Bronchial epithelial cell (primary cell): ENCODE measurements around the gene DCDC2C. TPM values are rescaled to one million over a fixed set of nuclear protein-coding genes. Genes with fewer than 3 reads are reported as not detected.

Experiments
- DNase-seq: peaks from one replicate; pipeline ENCODE4 v3.0.0-alpha.2; 2010; ENCODE audit warnings: low read depth
- FAIRE-seq: peaks from 2 replicates; lab custom pipeline; 2011; peaks lifted over from hg19 to GRCh38; lab: Jason Lieb, UNC
- H3K27me3 ChIP-seq: 2 replicates; pipeline ENCODE4 v1.5.1; 2011; ENCODE audit warnings: low read length; ENCODE audit not compliant: control insufficient read depth, insufficient read depth
- H3K36me3 ChIP-seq: 2 replicates; pipeline ENCODE4 v1.5.1; 2011; ENCODE audit warnings: low read length; ENCODE audit not compliant: control insufficient read depth, insufficient read depth
- H3K4me3 ChIP-seq: 2 replicates; pipeline ENCODE4 v1.5.1; 2011; ENCODE audit warnings: mild to moderate bottlenecking, low read depth, low read length, control low read depth
- CTCF ChIP-seq: IDR thresholded peaks from 2 replicates; pipeline ENCODE4 v1.5.1; 2011; ENCODE audit warnings: mild to moderate bottlenecking, moderate library complexity, low read length, control low read depth, inconsistent platforms; ENCODE audit not compliant: insufficient read depth, severe bottlenecking
- total RNA-seq: library from RNA; depleted of rRNA; stranded (reverse); fragments of >200 nt; gene quantifications from 2 replicates; pipeline ENCODE4 v1.2.1, GENCODE V29; 2014

Gene DCDC2C
- total RNA-seq, 1 donor from 2014 or later = not detected

GRCh38 chr2:3678212-3678611 is 25.2 kb upstream of the DCDC2C start:
- no peak for TF ChIP-seq CTCF
- DNase-seq (no peak), FAIRE-seq (no peak)
- no peaks in the 10 kb centered on the region for H3K27me3 ChIP-seq
- H3K36me3 ChIP-seq = no peaks in the 10 kb centered on the region
- H3K4me3 ChIP-seq = no peak overlapping the region

GRCh38 chr2:3679180-3679579 is 24.2 kb upstream of the DCDC2C start:
- no peak for FAIRE-seq
- DNase-seq = no peak

GRCh38 chr2:3679616-3680393 is 23.6 kb upstream of the DCDC2C start:
- no peak for TF ChIP-seq CTCF
- FAIRE-seq (no peak), DNase-seq (no peak)
- Histone ChIP-seq H3K4me3 (no peak overlapping the region), H3K27me3 (no peaks in the 10 kb centered on the region), H3K36me3 (no peaks in the 10 kb centered on the region)

More at GRCh38 chr2:3679180-3679579, 24.2 kb upstream of the DCDC2C start:
- Histone ChIP-seq H3K27me3 (no peaks in the 10 kb centered on the region), H3K4me3 (no peak overlapping the region), H3K36me3 (no peaks in the 10 kb centered on the region)
- TF ChIP-seq CTCF = no peak

- DNase-seq (no peak), FAIRE-seq (no peak)
- Histone ChIP-seq H3K27me3 (no peaks in the 10 kb centered on the region), H3K36me3 (no peaks in the 10 kb centered on the region), H3K4me3 (no peak overlapping the region)
- no peak for TF ChIP-seq CTCF
Observed at GRCh38 chr2:3680548-3681345, 22.6 kb upstream of the DCDC2C start.

- H3K36me3 ChIP-seq = no peaks in the 10 kb centered on the region
- H3K27me3 ChIP-seq = no peaks in the 10 kb centered on the region
- TF ChIP-seq CTCF = no peak
- FAIRE-seq = no peak
- no peak for DNase-seq
- H3K4me3 ChIP-seq = no peak overlapping the region
Observed at GRCh38 chr2:3681625-3682024, 21.8 kb upstream of the DCDC2C start.
